ENCODE results near the gene STIM1. TPM values are rescaled to one million over a fixed set of nuclear protein-coding genes. Genes with fewer than 3 reads are reported as not detected.
"Not testable (repeated sequence)": the region's sequence is repeated elsewhere in the genome, so short reads cannot be mapped to it uniquely, and the experiment has no call there.

The STIM1 gene
- total RNA-seq, 1 donor from 2014 or later = 9.6 TPM

- Mint-ChIP-seq H3K4me3 (ENCODE audit: unreplicated experiment) (no peak overlapping the region), H3K4me1 (ENCODE audit: low read depth, unreplicated experiment) (no peaks in the 10 kb centered on the region), H3K27me3 (ENCODE audit: unreplicated experiment) (no peaks in the 10 kb centered on the region), H3K9me3 (ENCODE audit: unreplicated experiment) (no peaks in the 10 kb centered on the region), H3K36me3 (ENCODE audit: unreplicated experiment) (no peaks in the 10 kb centered on the region), H3K27ac (ENCODE audit: unreplicated experiment) (no peak overlapping the region)
- TF ChIP-seq CTCF (IDR thresholded peaks at IDR 0.05; ENCODE audit: partially characterized antibody, unreplicated experiment) = no peak
- no peak for DNase-seq
Measured at GRCh38 chr11:3810446-3810845, 45.0 kb upstream of the STIM1 start.

DNA sequence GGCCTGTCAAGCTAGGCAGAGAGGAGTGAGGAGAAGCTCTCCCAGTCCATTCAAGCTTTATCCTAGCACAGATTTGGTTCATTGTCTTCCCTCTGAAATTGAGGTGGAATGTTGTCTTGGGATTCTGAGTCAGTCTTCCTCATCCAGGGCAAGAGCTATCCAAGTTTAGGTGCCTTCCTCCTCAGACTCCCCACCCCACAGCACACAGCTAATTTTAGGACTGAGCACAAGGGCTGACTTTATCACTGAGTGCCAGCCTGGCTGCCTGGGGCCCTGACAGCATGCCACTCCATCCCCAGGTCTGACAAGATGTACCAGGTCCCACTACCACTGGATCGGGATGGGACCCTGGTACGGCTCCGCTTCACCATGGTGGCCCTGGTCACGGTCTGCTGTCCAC is 44.5 kb upstream of the STIM1 start:
- H3K27me3 Mint-ChIP-seq (ENCODE audit: unreplicated experiment) = no peaks in the 10 kb centered on the region
- no peaks in the 10 kb centered on the region for H3K9me3 Mint-ChIP-seq (ENCODE audit: unreplicated experiment)
- H3K27ac Mint-ChIP-seq (ENCODE audit: unreplicated experiment) = no peak overlapping the region
- H3K4me1 Mint-ChIP-seq (ENCODE audit: low read depth, unreplicated experiment) = no peaks in the 10 kb centered on the region
- DNase-seq = no peak
- no peak overlapping the region for H3K4me3 Mint-ChIP-seq (ENCODE audit: unreplicated experiment)
- no peak for TF ChIP-seq CTCF (IDR thresholded peaks at IDR 0.05; ENCODE audit: partially characterized antibody, unreplicated experiment)
- no peaks in the 10 kb centered on the region for H3K36me3 Mint-ChIP-seq (ENCODE audit: unreplicated experiment)

DNA sequence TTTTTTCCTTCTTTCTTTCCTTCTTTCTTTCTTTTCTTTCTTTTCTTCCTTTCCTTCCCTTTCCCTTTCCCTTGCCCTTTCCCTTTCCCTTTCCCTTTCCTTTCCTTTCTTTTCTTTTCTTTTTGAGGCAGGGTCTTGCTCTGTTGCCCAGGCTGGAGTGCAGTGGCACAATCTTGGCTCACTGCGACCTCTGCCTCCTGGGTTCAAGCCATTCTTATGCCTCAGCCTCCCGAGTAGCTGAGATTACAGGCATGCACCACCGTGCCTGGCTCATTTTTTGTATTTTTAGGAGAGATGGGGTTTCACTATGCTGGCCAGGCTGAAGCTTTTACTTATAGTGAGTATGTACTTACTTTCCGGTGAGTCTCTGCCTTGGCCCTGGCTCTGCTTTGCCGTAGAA is 40.6 kb upstream of the STIM1 start:
- not testable (repeated sequence) for H3K27ac Mint-ChIP-seq (ENCODE audit: unreplicated experiment); H3K36me3 Mint-ChIP-seq (ENCODE audit: unreplicated experiment); H3K4me3 Mint-ChIP-seq (ENCODE audit: unreplicated experiment); H3K27me3 Mint-ChIP-seq (ENCODE audit: unreplicated experiment); H3K4me1 Mint-ChIP-seq (ENCODE audit: low read depth, unreplicated experiment); H3K9me3 Mint-ChIP-seq (ENCODE audit: unreplicated experiment); DNase-seq

DNA sequence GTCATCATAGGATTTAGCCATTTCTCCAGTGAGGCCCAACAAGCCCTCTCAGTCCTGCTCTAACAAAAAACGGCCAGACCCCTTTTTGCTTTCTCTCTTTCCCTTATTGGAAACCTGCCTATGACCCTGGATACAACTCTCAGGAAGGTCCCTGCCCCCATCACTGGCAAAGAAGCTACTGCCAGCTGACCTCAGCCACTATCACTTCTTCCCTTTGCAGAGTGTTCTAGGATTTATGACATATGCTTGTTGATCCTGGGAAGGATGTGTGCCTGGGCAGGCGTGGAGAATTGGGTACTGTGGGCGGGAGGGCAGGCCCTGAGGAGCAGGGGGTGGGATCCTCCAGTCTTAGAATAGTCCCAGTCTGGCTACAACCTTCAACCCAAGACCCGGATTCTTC is 39.6 kb upstream of the STIM1 start:
- H3K36me3 Mint-ChIP-seq (ENCODE audit: unreplicated experiment) = no peaks in the 10 kb centered on the region
- no peak for TF ChIP-seq CTCF (IDR thresholded peaks at IDR 0.05; ENCODE audit: partially characterized antibody, unreplicated experiment)
- no peaks in the 10 kb centered on the region for H3K4me1 Mint-ChIP-seq (ENCODE audit: low read depth, unreplicated experiment)
- no peak for DNase-seq
- no peak overlapping the region for H3K4me3 Mint-ChIP-seq (ENCODE audit: unreplicated experiment)
- peaks cover 6% of the 10 kb centered on the region for H3K27me3 Mint-ChIP-seq (ENCODE audit: unreplicated experiment)
- H3K27ac Mint-ChIP-seq (ENCODE audit: unreplicated experiment) = no peak overlapping the region
- no peaks in the 10 kb centered on the region for H3K9me3 Mint-ChIP-seq (ENCODE audit: unreplicated experiment)

DNA sequence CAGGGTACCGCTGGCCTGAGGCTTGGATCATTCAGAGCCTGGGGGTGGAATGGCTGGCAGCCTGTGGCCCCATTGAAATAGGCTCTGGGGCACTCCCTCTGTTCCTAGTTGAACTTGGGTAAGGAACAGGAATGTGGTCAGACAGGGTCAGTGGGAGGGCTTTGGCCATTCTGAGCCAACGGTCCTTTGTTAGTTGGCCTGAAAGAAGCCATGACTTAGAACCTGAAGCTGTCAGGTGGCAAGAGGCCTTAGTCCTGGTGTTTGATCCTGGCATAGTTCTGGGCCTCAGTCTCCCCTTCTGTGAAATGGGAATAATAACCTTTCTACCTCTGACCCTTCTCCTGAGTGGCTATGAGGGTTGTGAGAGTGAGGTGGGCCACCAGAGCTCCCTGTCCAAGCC is 38.8 kb upstream of the STIM1 start:
- no peaks in the 10 kb centered on the region for H3K9me3 Mint-ChIP-seq (ENCODE audit: unreplicated experiment)
- TF ChIP-seq CTCF (IDR thresholded peaks at IDR 0.05; ENCODE audit: partially characterized antibody, unreplicated experiment) = no peak
- no peak for DNase-seq
- no peaks in the 10 kb centered on the region for H3K4me1 Mint-ChIP-seq (ENCODE audit: low read depth, unreplicated experiment)
- no peak overlapping the region for H3K4me3 Mint-ChIP-seq (ENCODE audit: unreplicated experiment)
- peaks cover 6% of the 10 kb centered on the region for H3K27me3 Mint-ChIP-seq (ENCODE audit: unreplicated experiment)
- no peak overlapping the region for H3K27ac Mint-ChIP-seq (ENCODE audit: unreplicated experiment)
- H3K36me3 Mint-ChIP-seq (ENCODE audit: unreplicated experiment) = no peaks in the 10 kb centered on the region
